Prostate gland (tissue), 2 donors: Measurements from ENCODE around the gene GTF2IRD1.

Experiments
- POLR2A ChIP-seq: fragments of 450-650 bp; IDR thresholded peaks from one replicate; pipeline ENCODE4 v1.6.1; 2016; ENCODE audit warnings: antibody characterized with exemption, mild to moderate bottlenecking
- POLR2AphosphoS5 ChIP-seq: sonication (generic); formaldehyde crosslinking; IDR thresholded peaks from one replicate; pipeline ENCODE4 v1.6.1; 2017; ENCODE audit warnings: antibody characterized with exemption
- TF ChIP-seq, protein P1 (sequence below), 4 experiments: fragments of 200-600 bp in 2 of 4; fragments of 450-650 bp in 2 of 4; sonication (generic) in 2 of 4; IDR thresholded peaks; 1 replicate in 3 of 4; 2 replicates in 1 of 4; pipeline ENCODE4 v1.5.1; 2016 to 2019; ENCODE audit warnings: antibody characterized with exemption in 4 of 4, mild to moderate bottlenecking in 2 of 4, moderate library complexity in 2 of 4

DNA sequence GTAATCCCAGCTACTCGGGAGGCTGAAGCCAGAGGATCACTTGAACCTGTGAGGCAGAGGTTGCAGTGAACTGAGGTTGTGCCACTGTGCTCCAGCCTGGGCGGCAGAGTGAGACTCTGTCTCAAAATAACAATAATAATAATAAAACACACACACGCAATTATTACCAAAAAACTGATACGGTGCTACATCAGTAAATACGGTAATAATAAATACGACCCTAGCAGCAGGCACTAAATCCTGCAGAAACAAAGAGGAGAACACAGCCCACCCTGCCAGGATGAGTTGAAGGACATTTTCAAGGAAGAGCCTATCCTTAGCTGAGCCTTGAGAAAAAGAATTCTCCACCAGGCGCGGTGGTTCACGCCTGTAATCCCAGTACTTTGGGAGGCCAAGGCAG is 169.4 kb downstream of the GTF2IRD1 start:
- no peak for TF ChIP-seq POLR2AphosphoS5
- TF ChIP-seq, protein P1, sequence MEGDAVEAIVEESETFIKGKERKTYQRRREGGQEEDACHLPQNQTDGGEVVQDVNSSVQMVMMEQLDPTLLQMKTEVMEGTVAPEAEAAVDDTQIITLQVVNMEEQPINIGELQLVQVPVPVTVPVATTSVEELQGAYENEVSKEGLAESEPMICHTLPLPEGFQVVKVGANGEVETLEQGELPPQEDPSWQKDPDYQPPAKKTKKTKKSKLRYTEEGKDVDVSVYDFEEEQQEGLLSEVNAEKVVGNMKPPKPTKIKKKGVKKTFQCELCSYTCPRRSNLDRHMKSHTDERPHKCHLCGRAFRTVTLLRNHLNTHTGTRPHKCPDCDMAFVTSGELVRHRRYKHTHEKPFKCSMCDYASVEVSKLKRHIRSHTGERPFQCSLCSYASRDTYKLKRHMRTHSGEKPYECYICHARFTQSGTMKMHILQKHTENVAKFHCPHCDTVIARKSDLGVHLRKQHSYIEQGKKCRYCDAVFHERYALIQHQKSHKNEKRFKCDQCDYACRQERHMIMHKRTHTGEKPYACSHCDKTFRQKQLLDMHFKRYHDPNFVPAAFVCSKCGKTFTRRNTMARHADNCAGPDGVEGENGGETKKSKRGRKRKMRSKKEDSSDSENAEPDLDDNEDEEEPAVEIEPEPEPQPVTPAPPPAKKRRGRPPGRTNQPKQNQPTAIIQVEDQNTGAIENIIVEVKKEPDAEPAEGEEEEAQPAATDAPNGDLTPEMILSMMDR (IDR thresholded peaks at IDR 0.05), result no peak
- TF ChIP-seq POLR2A, result no peak
